Anterior cingulate cortex (tissue), 58 donors: ENCODE results near the gene DAAM2.

Experiments
- DNase-seq, 58 donors: peaks; one replicate each; lab custom pipeline; 2025; lab: John Stamatoyannopoulos, UW

Gene DAAM2

GRCh38 chr6:39791850-39792539, at the start of gene DAAM2:
Gene DAAM2, plus strand, starts transcription at chr6:39792376. Its CDS starts 63,927 bp downstream, at chr6:39856303.
- peak in 31 of 58 donors; percentile 25 to 75 (median 49) for DNase-seq

- DNase-seq: no peak
Observed at GRCh38 chr6:39746795-39747194, 45.4 kb upstream of the DAAM2 start.

GRCh38 chr6:39752835-39753724, 39.1 kb upstream of the DAAM2 start:
- DNase-seq: no peak

GRCh38 chr6:39753725-39754045, 38.5 kb upstream of the DAAM2 start:
- no peak for DNase-seq

- no peak for DNase-seq
Observed at GRCh38 chr6:39754514-39755115, 37.6 kb upstream of the DAAM2 start.

- no peak for DNase-seq
Observed at GRCh38 chr6:39755231-39755630, 36.9 kb upstream of the DAAM2 start.

- no peak for DNase-seq
Observed at GRCh38 chr6:39756582-39756981, 35.6 kb upstream of the DAAM2 start.

- DNase-seq: no peak
Observed at GRCh38 chr6:39758905-39759605, 33.1 kb upstream of the DAAM2 start.

GRCh38 chr6:39760226-39760952, 31.8 kb upstream of the DAAM2 start:
- no peak for DNase-seq

GRCh38 chr6:39765508-39766065, 26.6 kb upstream of the DAAM2 start:
- no peak for DNase-seq

GRCh38 chr6:39769012-39769411, 23.2 kb upstream of the DAAM2 start:
- DNase-seq: peak in 33 of 58 donors; percentile 6 to 88 (median 48)

GRCh38 chr6:39770446-39770845, 21.7 kb upstream of the DAAM2 start:
- peak in 21 of 58 donors; percentile 15 to 76 (median 43) for DNase-seq

GRCh38 chr6:39772559-39773273, 19.5 kb upstream of the DAAM2 start:
- no peak for DNase-seq

GRCh38 chr6:39773782-39774181, 18.4 kb upstream of the DAAM2 start:
- DNase-seq: peak in 2 of 58 donors; percentile 29 to 44

GRCh38 chr6:39776581-39776980, 15.6 kb upstream of the DAAM2 start:
- DNase-seq: no peak

- DNase-seq: peak in 2 of 58 donors; percentile 24 to 39
Observed at GRCh38 chr6:39777218-39777617, 15.0 kb upstream of the DAAM2 start.

GRCh38 chr6:39777661-39778060, 14.5 kb upstream of the DAAM2 start:
- DNase-seq: peak in 6 of 58 donors; percentile 13 to 43 (median 26)

GRCh38 chr6:39778581-39779255, 13.5 kb upstream of the DAAM2 start:
- no peak for DNase-seq
